Keratinocyte (primary cell): ENCODE data around the gene ECSCR. TPM values are rescaled to one million over a fixed set of nuclear protein-coding genes. Genes with fewer than 3 reads are reported as not detected.

Experiments
- DNase-seq: peaks from one replicate; pipeline ENCODE4 v3.0.0-alpha.2; 2011; ENCODE audit warnings: low read depth, missing footprints, low spot score
- FAIRE-seq: peaks from 2 replicates; lab custom pipeline; 2011; peaks lifted over from hg19 to GRCh38; lab: Jason Lieb, UNC
- H2AFZ ChIP-seq: 2 replicates; pipeline ENCODE4 v1.6.0; 2012; ENCODE audit warnings: low read length, control low read depth, inconsistent platforms; ENCODE audit not compliant: control insufficient read depth
- H3K27ac ChIP-seq: 2 replicates; pipeline ENCODE4 v1.5.1; 2011; ENCODE audit warnings: low read length; ENCODE audit not compliant: control insufficient read depth, insufficient read depth
- H3K27me3 ChIP-seq: 3 replicates; pipeline ENCODE4 v1.6.0; 2011; ENCODE audit warnings: low read length; ENCODE audit not compliant: control insufficient read depth, insufficient read depth; ENCODE audit errors: extremely low read depth
- H3K36me3 ChIP-seq, 2 experiments: 2 replicates in 1 of 2; 3 replicates in 1 of 2; pipeline ENCODE4 v1.5.1; 2011; ENCODE audit warnings: low read length in 2 of 2, mild to moderate bottlenecking in 1 of 2; ENCODE audit not compliant: control insufficient read depth in 2 of 2, insufficient read depth in 2 of 2; ENCODE audit errors: extremely low read depth in 1 of 2
- H3K4me1 ChIP-seq: 3 replicates; pipeline ENCODE4 v1.5.1; 2011; ENCODE audit warnings: low read length; ENCODE audit not compliant: control insufficient read depth, insufficient read depth; ENCODE audit errors: extremely low read depth
- H3K4me2 ChIP-seq: 3 replicates; pipeline ENCODE4 v1.6.0; 2011; ENCODE audit warnings: low read depth, low read length; ENCODE audit not compliant: control insufficient read depth, insufficient read depth; ENCODE audit errors: extremely low read depth
- H3K4me3 ChIP-seq, 3 experiments: fragments of 200-600 bp in 1 of 3; sonication (generic) in 1 of 3; 2 replicates in 2 of 3; 3 replicates in 1 of 3; pipeline ENCODE4 v1.5.1; 2011 to 2016; ENCODE audit warnings: low read length in 3 of 3, mild to moderate bottlenecking in 3 of 3, control low read depth in 2 of 3, inconsistent platforms in 1 of 3, low read depth in 1 of 3, mixed read lengths in 1 of 3, mixed run types in 1 of 3, moderate library complexity in 1 of 3; ENCODE audit not compliant: control insufficient read depth in 2 of 3, insufficient read depth in 2 of 3; ENCODE audit errors: extremely low read depth in 1 of 3
- H3K79me2 ChIP-seq: 2 replicates; pipeline ENCODE4 v1.6.0; 2012; ENCODE audit warnings: low read length; ENCODE audit not compliant: control insufficient read depth, insufficient read depth
- H3K9ac ChIP-seq: 3 replicates; pipeline ENCODE4 v1.6.0; 2011; ENCODE audit warnings: low read length; ENCODE audit not compliant: control insufficient read depth, insufficient read depth; ENCODE audit errors: extremely low read depth
- H3K9me1 ChIP-seq: 3 replicates; pipeline ENCODE4 v1.6.0; 2011; ENCODE audit warnings: low read length; ENCODE audit not compliant: control insufficient read depth, insufficient read depth; ENCODE audit errors: extremely low read depth
- H3K9me3 ChIP-seq: 2 replicates; pipeline ENCODE4 v1.5.1; 2012; ENCODE audit warnings: low read depth, low read length; ENCODE audit not compliant: control insufficient read depth
- H4K20me1 ChIP-seq: 3 replicates; pipeline ENCODE4 v1.6.0; 2011; ENCODE audit warnings: low read length; ENCODE audit not compliant: control insufficient read depth, insufficient read depth; ENCODE audit errors: extremely low read depth
- CTCF ChIP-seq, 3 experiments: IDR thresholded peaks in 1 of 3; conservative IDR thresholded peaks in 1 of 3; optimal IDR thresholded peaks in 1 of 3; 2 replicates in 2 of 3; 3 replicates in 1 of 3; pipeline versions ENCODE3 to v1.5.1; 2011; ENCODE audit warnings: low read length in 3 of 3, mild to moderate bottlenecking in 3 of 3, moderate library complexity in 2 of 3, control low read depth in 1 of 3, inconsistent platforms in 1 of 3; ENCODE audit not compliant: insufficient read depth in 2 of 3; ENCODE audit errors: extremely low read depth in 1 of 3
- EZH2 ChIP-seq: IDR thresholded peaks from one replicate; pipeline ENCODE4 v1.6.1; 2012; ENCODE audit warnings: inconsistent platforms, mild to moderate bottlenecking, low read length, moderate library complexity
- dilution Hi-C: fragments of 300-500 bp; cut with MboI; formaldehyde crosslinking; loops from one replicate; pipeline ENCODE4 v1.7.0; 2020; ENCODE audit warnings: low sequenced_read_pairs; ENCODE audit not compliant: extremely low pct_ligation_motif_present
- polyA plus RNA-seq, 5 experiments: library from polyadenylated mRNA; depleted of rRNA in 3 of 5; stranded (reverse) in 3 of 5; stranded (forward) in 1 of 5; unstranded in 1 of 5; fragments of >200 nt; gene quantifications; 1 replicate in 1 of 5; 2 replicates in 3 of 5; 3 replicates in 1 of 5; pipeline versions ENCODE4 v1.2.1 to v1.2.3, GENCODE V29; 2011 to 2012; ENCODE audit warnings: missing spikeins in 2 of 5, low read depth in 1 of 5, low replicate concordance in 1 of 5

Gene ECSCR
- polyA plus RNA-seq, 1 donor (not counting 4 experiments of a cell fraction or from before 2014, with no cell fraction given): not detected

- dilution Hi-C loops: no loop called here
- Histone ChIP-seq H3K4me3 (no peak overlapping the region), H3K27ac (no peak overlapping the region), H2AFZ (no peak overlapping the region), H3K36me3 (no peaks in the 10 kb centered on the region), H4K20me1 (no peaks in the 10 kb centered on the region), H3K79me2 (no peaks in the 10 kb centered on the region), H3K9me1 (no peaks in the 10 kb centered on the region), H3K27me3 (no peaks in the 10 kb centered on the region), H3K4me1 (peaks cover 4% of the 10 kb centered on the region), H3K9ac (no peak overlapping the region), H3K4me2 (no peak overlapping the region), H3K9me3 (no peaks in the 10 kb centered on the region)
- no peak for DNase-seq
- no peak for TF ChIP-seq CTCF (optimal IDR thresholded peaks at IDR 0.05 in 1 of 3, IDR thresholded peaks at IDR 0.05 in 1 of 3, conservative IDR thresholded peaks at IDR 0.05 in 1 of 3; ENCODE audit: extremely low read depth in 1 of 3, insufficient read depth in 2 of 3, low read length in 3 of 3)
- TF ChIP-seq EZH2: no peak
- no peak for FAIRE-seq
Observed at GRCh38 chr5:139494256-139494655, 31.7 kb upstream of the ECSCR start.

GRCh38 chr5:139492700-139493192 is 30.2 kb upstream of the ECSCR start:
- no peak overlapping the region for H2AFZ ChIP-seq
- no peaks in the 10 kb centered on the region for H3K36me3 ChIP-seq
- FAIRE-seq: no peak
- DNase-seq: no peak
- dilution Hi-C loops: no loop called here
- peaks cover 4% of the 10 kb centered on the region for H3K4me1 ChIP-seq
- H3K9me1 ChIP-seq: no peaks in the 10 kb centered on the region
- H3K9me3 ChIP-seq: no peaks in the 10 kb centered on the region
- no peak overlapping the region for H3K4me2 ChIP-seq
- no peak overlapping the region for H3K4me3 ChIP-seq
- no peak overlapping the region for H3K9ac ChIP-seq
- H3K27me3 ChIP-seq: no peaks in the 10 kb centered on the region
- H4K20me1 ChIP-seq: no peaks in the 10 kb centered on the region
- H3K27ac ChIP-seq: no peak overlapping the region
- TF ChIP-seq EZH2: no peak
- no peak for TF ChIP-seq CTCF (optimal IDR thresholded peaks at IDR 0.05 in 1 of 3, IDR thresholded peaks at IDR 0.05 in 1 of 3, conservative IDR thresholded peaks at IDR 0.05 in 1 of 3; ENCODE audit: extremely low read depth in 1 of 3, insufficient read depth in 2 of 3, low read length in 3 of 3)
- no peaks in the 10 kb centered on the region for H3K79me2 ChIP-seq
